CD4-positive, alpha-beta T cell (primary cell): Measurements from ENCODE around the gene FASN. TPM values are rescaled to one million over a fixed set of nuclear protein-coding genes. Genes with fewer than 3 reads are reported as not detected.
A peak's percentile ranks its signal among the peaks of the same experiment; 100 is the strongest.

ENCODE experiments used
- ATAC-seq: fragments of 200-7000 bp; cut with Tn5 transposase; one replicate; pipeline ENCODE4 v1.10.0; 2022; ENCODE audit warnings: mild to moderate bottlenecking; ENCODE audit not compliant: poor library complexity
- CTCF ChIA-PET: fragments of 350-600 bp; sonication (Branson Sonifier 250); formaldehyde crosslinking; loops from one replicate; lab custom pipeline; 2021; ENCODE audit warnings: antibody characterized with exemption, inconsistent platforms; lab: Charles Lee
- POLR2A ChIA-PET: fragments of 350-600 bp; sonication (Branson Sonifier 250); formaldehyde crosslinking; loops from one replicate; lab custom pipeline; 2021; ENCODE audit warnings: antibody characterized with exemption, inconsistent platforms; lab: Charles Lee
- DNase-seq, 14 experiments: peaks; one replicate each; pipeline ENCODE4 v3.0.0-alpha.2; 2013 to 2020; ENCODE audit warnings: mixed read lengths in 2 of 14
- H3K27ac ChIP-seq, 2 donors: one replicate each; pipeline versions ENCODE4 v1.5.1 to v1.7.0; 2013; ENCODE audit warnings: low read length in 2 of 2, low read depth in 1 of 2, mild to moderate bottlenecking in 1 of 2
- H3K27me3 ChIP-seq, 2 experiments: 1 replicate in 1 of 2; 2 replicates in 1 of 2; pipeline versions ENCODE4 v1.6.1 to v1.7.0; 2013; ENCODE audit warnings: low read length in 2 of 2, control low read depth in 1 of 2, mild to moderate bottlenecking in 1 of 2, moderate library complexity in 1 of 2; ENCODE audit not compliant: insufficient read depth in 2 of 2, control insufficient read depth in 1 of 2
- H3K36me3 ChIP-seq: one replicate; pipeline ENCODE4 v1.6.1; 2013; ENCODE audit warnings: low read length, control low read depth; ENCODE audit not compliant: insufficient read depth
- H3K4me1 ChIP-seq: one replicate; pipeline ENCODE4 v1.6.1; 2013; ENCODE audit warnings: low read length, control low read depth; ENCODE audit not compliant: insufficient read depth
- H3K4me3 ChIP-seq: one replicate; pipeline ENCODE4 v1.5.1; 2013; ENCODE audit warnings: mild to moderate bottlenecking, low read length, moderate library complexity
- H3K9me3 ChIP-seq, 2 experiments: 1 replicate in 1 of 2; 2 replicates in 1 of 2; pipeline versions ENCODE4 v1.6.1 to v1.7.0; 2013; ENCODE audit warnings: low read length in 2 of 2, mild to moderate bottlenecking in 2 of 2, control low read depth in 1 of 2, moderate library complexity in 1 of 2; ENCODE audit not compliant: control insufficient read depth in 1 of 2, insufficient read depth in 1 of 2
- H3K27ac Mint-ChIP-seq: one replicate; pipeline ENCODE4 v1.8.0; 2020; ENCODE audit warnings: mixed read lengths
- H3K27me3 Mint-ChIP-seq: one replicate; pipeline ENCODE4 v1.8.0; 2021; ENCODE audit warnings: mixed read lengths
- H3K36me3 Mint-ChIP-seq: one replicate; pipeline ENCODE4 v1.8.0; 2021; ENCODE audit warnings: low read depth, mixed read lengths
- H3K4me1 Mint-ChIP-seq: one replicate; pipeline ENCODE4 v1.8.0; 2021; ENCODE audit warnings: low read depth, mixed read lengths
- H3K4me3 Mint-ChIP-seq: one replicate; pipeline ENCODE4 v1.8.0; 2020; ENCODE audit warnings: mild to moderate bottlenecking, mixed read lengths
- H3K9me3 Mint-ChIP-seq: one replicate; pipeline ENCODE4 v1.8.0; 2020; ENCODE audit warnings: mixed read lengths
- intact Hi-C, 2 experiments: fragments of 100-400 bp; cut with DNase I in 1 of 2; cut with micrococcal nuclease in 1 of 2; formaldehyde crosslinking; loops; one replicate each; pipeline versions ENCODE4 v1.15.1 to v1.9.0; 2023 to 2025; cut with DNase I, micrococcal nuclease
- total RNA-seq, 174 experiments: library from RNA in 2 of 174; stranded (reverse) in 2 of 174; gene quantifications; one replicate each; pipeline ENCODE4 v1.2.3 and lab custom pipeline; 2021 to 2026
- TF ChIP-seq, protein P1 (sequence below): fragments of 200-600 bp; IDR thresholded peaks from one replicate; pipeline ENCODE4 v1.8.0; 2022; ENCODE audit warnings: antibody characterized with exemption, mild to moderate bottlenecking

FASN gene
- total RNA-seq, 2 experiments from 2014 or later: 168 to 174 TPM

- CTCF ChIA-PET: no interaction called here
- intact Hi-C loops: loop anchor here in 1 of 2 experiments (5.0 to 10.0 kb wide), 2 partner anchors 43 to 1990 kb away; partner anchors contain the start of genes GAA, GPS1 and RFNG
- H3K27ac Mint-ChIP-seq: peak overlapping the region; percentile 53
Observed at GRCh38 chr17:82094931-82095776, 2.9 kb downstream of the FASN start.

DNA sequence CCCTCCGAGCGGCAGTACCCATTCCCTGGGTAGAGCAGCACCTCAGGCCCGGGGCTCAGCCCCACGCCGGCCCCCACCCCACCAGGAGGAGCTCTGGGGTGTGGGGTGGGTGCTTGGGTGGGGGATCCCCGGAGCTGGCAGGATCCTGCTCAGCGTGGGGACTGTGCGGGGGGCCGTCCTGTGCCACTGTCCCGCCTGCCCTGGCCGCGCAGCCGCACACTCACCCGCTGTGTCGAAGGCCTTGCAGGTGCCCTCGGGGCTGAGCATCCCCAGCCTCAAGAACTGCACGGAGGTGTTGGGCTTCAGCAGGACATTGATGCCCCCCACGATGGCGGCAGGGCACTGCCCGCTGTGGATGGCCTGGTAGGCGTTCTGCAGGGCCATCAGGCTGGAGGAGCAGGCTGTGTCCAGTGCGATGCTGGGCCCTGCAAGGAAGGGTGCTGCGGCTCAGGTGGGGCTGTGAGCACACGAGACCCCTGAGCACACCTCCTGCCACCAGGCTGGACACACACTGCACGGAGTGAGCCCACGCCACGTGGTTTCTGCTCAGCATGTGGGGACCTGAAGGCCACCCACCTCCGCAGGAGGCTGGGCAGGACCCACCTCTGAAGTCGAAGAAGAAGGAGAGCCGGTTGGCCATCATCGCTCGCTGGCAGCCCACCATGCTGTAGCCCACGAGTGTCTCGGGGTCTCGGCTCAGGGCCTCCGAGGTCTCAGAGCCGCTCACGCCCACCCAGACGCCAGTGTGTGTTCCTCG, 4.9 kb downstream of the FASN start:
- DNase-seq: peak in 1 of 14 experiments; percentile 28

More at GRCh38 chr17:82094931-82095776, 2.9 kb downstream of the FASN start:
- peaks cover 28% of the 10 kb centered on the region for H3K4me1 ChIP-seq
- POLR2A ChIA-PET: no interaction called here
- H3K36me3 ChIP-seq: peaks cover 53% of the 10 kb centered on the region
- Mint-ChIP-seq H3K4me3 (peak overlapping the region; percentile 78), H3K36me3 (peaks cover 19% of the 10 kb centered on the region), H3K9me3 (no peaks in the 10 kb centered on the region), H3K27me3 (no peaks in the 10 kb centered on the region), H3K4me1 (peaks cover 3% of the 10 kb centered on the region)
- TF ChIP-seq, protein P1, sequence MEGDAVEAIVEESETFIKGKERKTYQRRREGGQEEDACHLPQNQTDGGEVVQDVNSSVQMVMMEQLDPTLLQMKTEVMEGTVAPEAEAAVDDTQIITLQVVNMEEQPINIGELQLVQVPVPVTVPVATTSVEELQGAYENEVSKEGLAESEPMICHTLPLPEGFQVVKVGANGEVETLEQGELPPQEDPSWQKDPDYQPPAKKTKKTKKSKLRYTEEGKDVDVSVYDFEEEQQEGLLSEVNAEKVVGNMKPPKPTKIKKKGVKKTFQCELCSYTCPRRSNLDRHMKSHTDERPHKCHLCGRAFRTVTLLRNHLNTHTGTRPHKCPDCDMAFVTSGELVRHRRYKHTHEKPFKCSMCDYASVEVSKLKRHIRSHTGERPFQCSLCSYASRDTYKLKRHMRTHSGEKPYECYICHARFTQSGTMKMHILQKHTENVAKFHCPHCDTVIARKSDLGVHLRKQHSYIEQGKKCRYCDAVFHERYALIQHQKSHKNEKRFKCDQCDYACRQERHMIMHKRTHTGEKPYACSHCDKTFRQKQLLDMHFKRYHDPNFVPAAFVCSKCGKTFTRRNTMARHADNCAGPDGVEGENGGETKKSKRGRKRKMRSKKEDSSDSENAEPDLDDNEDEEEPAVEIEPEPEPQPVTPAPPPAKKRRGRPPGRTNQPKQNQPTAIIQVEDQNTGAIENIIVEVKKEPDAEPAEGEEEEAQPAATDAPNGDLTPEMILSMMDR: no peak
- peak in 1 of 14 experiments; percentile 33 for DNase-seq
- H3K27ac ChIP-seq: no peak overlapping the region
- no peaks in the 10 kb centered on the region for H3K27me3 ChIP-seq
- H3K9me3 ChIP-seq: no peaks in the 10 kb centered on the region
- no peak overlapping the region for H3K4me3 ChIP-seq
- ATAC-seq: no peak

DNA sequence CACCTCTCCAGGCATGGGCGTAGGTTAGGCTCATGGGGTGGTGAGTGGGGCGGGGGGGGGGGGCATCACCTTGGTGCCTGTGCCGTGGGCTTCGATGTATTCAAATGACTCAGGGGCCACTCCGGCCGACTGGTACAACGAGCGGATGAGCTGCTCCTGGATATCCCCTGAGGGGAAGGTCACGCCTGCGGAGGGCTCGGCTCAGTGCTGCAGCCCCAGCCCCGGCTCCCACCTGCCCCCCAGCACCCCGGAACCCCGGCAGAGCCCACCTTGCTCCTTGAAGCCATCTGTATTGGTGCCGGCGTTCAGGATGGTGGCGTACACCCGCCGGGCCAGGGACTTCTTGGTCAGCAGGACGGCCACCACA, 5.4 kb downstream of the FASN start:
- intact Hi-C loops: loop anchor here in 1 of 2 experiments (10.0 kb wide), 1 partner anchor 1988 kb away; the partner anchor contains the start of gene GAA
- H3K4me1 Mint-ChIP-seq: peaks cover 3% of the 10 kb centered on the region
- no peaks in the 10 kb centered on the region for H3K9me3 Mint-ChIP-seq
- H3K36me3 Mint-ChIP-seq: peaks cover 20% of the 10 kb centered on the region
- Histone ChIP-seq H3K4me3 (no peak overlapping the region), H3K4me1 (peaks cover 17% of the 10 kb centered on the region), H3K36me3 (peaks cover 78% of the 10 kb centered on the region), H3K9me3 (no peaks in the 10 kb centered on the region), H3K27me3 (no peaks in the 10 kb centered on the region), H3K27ac (no peak overlapping the region)
- H3K27me3 Mint-ChIP-seq: no peaks in the 10 kb centered on the region
- DNase-seq: no peak
- H3K4me3 Mint-ChIP-seq: no peak overlapping the region
- CTCF ChIA-PET: no interaction called here
- no peak overlapping the region for H3K27ac Mint-ChIP-seq
- TF ChIP-seq, protein P1: no peak
- no peak for ATAC-seq
- POLR2A ChIA-PET: no interaction called here

More for the DNA sequence above, 4.9 kb downstream of the FASN start:
- ChIA-PET POLR2A (no interaction called here), CTCF (no interaction called here)
- H3K27ac ChIP-seq: no peak overlapping the region
- intact Hi-C loops: loop anchor here in 1 of 2 experiments (10.0 kb wide), 1 partner anchor 1988 kb away; the partner anchor contains the start of gene GAA
- Mint-ChIP-seq H3K27me3 (no peaks in the 10 kb centered on the region), H3K4me1 (peaks cover 3% of the 10 kb centered on the region), H3K4me3 (no peak overlapping the region), H3K9me3 (no peaks in the 10 kb centered on the region), H3K27ac (no peak overlapping the region), H3K36me3 (peaks cover 20% of the 10 kb centered on the region)
- TF ChIP-seq, protein P1: no peak
- peaks cover 17% of the 10 kb centered on the region for H3K4me1 ChIP-seq
- no peak for ATAC-seq
- peaks cover 72% of the 10 kb centered on the region for H3K36me3 ChIP-seq
- H3K9me3 ChIP-seq: no peaks in the 10 kb centered on the region
- H3K4me3 ChIP-seq: no peak overlapping the region
- no peaks in the 10 kb centered on the region for H3K27me3 ChIP-seq
